HepG2 (cell line): ENCODE results near the gene ARHGDIA. TPM values are rescaled to one million over a fixed set of nuclear protein-coding genes. Genes with fewer than 3 reads are reported as not detected.
A peak's percentile ranks its signal among the peaks of the same experiment; 100 is the strongest.

Source experiments
- HIVEP1 ChIP-seq: sonication (generic); formaldehyde crosslinking; IDR thresholded peaks from 2 replicates; pipeline ENCODE4 v1.4.0; 2020; ENCODE audit warnings: mild to moderate bottlenecking, missing genetic modification reagents
- IRX3 ChIP-seq: sonication (generic); formaldehyde crosslinking; IDR thresholded peaks from 2 replicates; pipeline ENCODE4 v1.8.1; 2023; ENCODE audit warnings: mild to moderate bottlenecking, low read depth, missing genetic modification reagents, borderline replicate concordance
- KDM2A ChIP-seq: sonication (generic); formaldehyde crosslinking; IDR thresholded peaks from 2 replicates; pipeline ENCODE4 v1.4.0; 2020; ENCODE audit warnings: low read depth, missing genetic modification reagents, borderline replicate concordance
- SAFB2 ChIP-seq: sonication (generic); formaldehyde crosslinking; IDR thresholded peaks from 2 replicates; pipeline ENCODE4 v1.5.1; 2020; ENCODE audit warnings: missing genetic modification reagents, low read depth, mild to moderate bottlenecking, borderline replicate concordance
- SNAPC4 ChIP-seq: sonication (generic); formaldehyde crosslinking; IDR thresholded peaks from 2 replicates; pipeline ENCODE4 v1.4.0; 2020; ENCODE audit warnings: mild to moderate bottlenecking, missing genetic modification reagents
- SPEN ChIP-seq: sonication (generic); formaldehyde crosslinking; IDR thresholded peaks from 2 replicates; pipeline ENCODE4 v1.5.1; 2020; ENCODE audit warnings: low read depth, mild to moderate bottlenecking, missing genetic modification reagents
- ZNF235 ChIP-seq: sonication (generic); formaldehyde crosslinking; IDR thresholded peaks from 2 replicates; pipeline ENCODE4 v1.8.1; 2023; ENCODE audit warnings: mild to moderate bottlenecking, missing genetic modification reagents, borderline replicate concordance
- ZNF251 ChIP-seq: sonication (generic); formaldehyde crosslinking; IDR thresholded peaks from 2 replicates; pipeline ENCODE4 v1.9.0; 2021; ENCODE audit warnings: mild to moderate bottlenecking, missing genetic modification reagents
- ZNF292 ChIP-seq: sonication (generic); formaldehyde crosslinking; IDR thresholded peaks from 2 replicates; pipeline ENCODE4 v1.8.1; 2022; ENCODE audit warnings: mild to moderate bottlenecking, low read depth, missing genetic modification reagents, borderline replicate concordance
- ZNF432 ChIP-seq: sonication (generic); formaldehyde crosslinking; IDR thresholded peaks from 2 replicates; pipeline ENCODE4 v1.5.0; 2020; ENCODE audit warnings: missing genetic modification reagents, mild to moderate bottlenecking, borderline replicate concordance
- ZNF788 ChIP-seq: sonication (generic); formaldehyde crosslinking; IDR thresholded peaks from 2 replicates; pipeline ENCODE4 v1.5.0; 2020; ENCODE audit warnings: mild to moderate bottlenecking, missing genetic modification reagents, borderline replicate concordance
- ZNF878 ChIP-seq: sonication (generic); formaldehyde crosslinking; IDR thresholded peaks from 2 replicates; pipeline ENCODE4 v1.8.1; 2023; ENCODE audit warnings: mild to moderate bottlenecking, missing genetic modification reagents, moderate library complexity
- polyA plus RNA-seq, 8 experiments: library from polyadenylated mRNA; depleted of rRNA in 3 of 8; stranded (reverse) in 7 of 8; unstranded in 1 of 8; fragments of >200 nt; fragmentation: Illumina TruSeq in 4 of 8; extraction: Trizol in 4 of 8; gene quantifications; 2 replicates each; pipeline versions ENCODE4 v1.2.1 to v1.2.3, GENCODE V29; 2011 to 2016; ENCODE audit warnings: low read depth in 4 of 8, missing spikeins in 1 of 8, mixed read lengths in 1 of 8; ENCODE audit not compliant: insufficient read depth in 1 of 8
- total RNA-seq, 5 experiments: library from RNA; depleted of rRNA; stranded (reverse); fragments of >200 nt; fragmentation: Illumina TruSeq; extraction: Trizol; gene quantifications; 2 replicates each; pipeline ENCODE4 v1.2.3, GENCODE V29; 2016; ENCODE audit warnings: low read depth in 1 of 5
- TF ChIP-seq, protein P1 (sequence below): sonication (generic); formaldehyde crosslinking; IDR thresholded peaks from 2 replicates; pipeline ENCODE4 v1.8.1; 2022; ENCODE audit warnings: mild to moderate bottlenecking, missing genetic modification reagents
- TF ChIP-seq, protein P2 (sequence below): sonication (generic); formaldehyde crosslinking; IDR thresholded peaks from 2 replicates; pipeline ENCODE4 v1.5.0; 2020; ENCODE audit warnings: mild to moderate bottlenecking, missing genetic modification reagents, borderline replicate concordance

ARHGDIA gene
- total and polyA plus RNA-seq, 2 of the 13 experiments (the other 11 are each of a cell fraction or from before 2014, with no cell fraction given), result 40.0 to 64.0 TPM

GRCh38 chr17:81902023-81902652 lies 31.0 kb upstream of the ARHGDIA start, which contains the start of gene NPB (continued):
- TF ChIP-seq SNAPC4 (CRISPR knock-in tag) (no peak), HIVEP1 (no peak), ZNF432 (CRISPR knock-in tag) (no peak), SPEN (CRISPR knock-in tag) (no peak; the same call in 1 of the 2 replicates), ZNF788 (CRISPR knock-in tag) (no peak), IRX3 (CRISPR knock-in tag) (peak; percentile 93; the same call in 1 of the 2 replicates), ZNF235 (0 out of 2 replicates have a peak, but pooled peaks have one; percentile 10), ZNF292 (CRISPR knock-in tag) (no peak), ZNF878 (no peak), SAFB2 (CRISPR knock-in tag) (no peak; the same call in 1 of the 2 replicates), KDM2A (CRISPR knock-in tag) (no peak), ZNF251 (no peak)
- TF ChIP-seq, protein P1, sequence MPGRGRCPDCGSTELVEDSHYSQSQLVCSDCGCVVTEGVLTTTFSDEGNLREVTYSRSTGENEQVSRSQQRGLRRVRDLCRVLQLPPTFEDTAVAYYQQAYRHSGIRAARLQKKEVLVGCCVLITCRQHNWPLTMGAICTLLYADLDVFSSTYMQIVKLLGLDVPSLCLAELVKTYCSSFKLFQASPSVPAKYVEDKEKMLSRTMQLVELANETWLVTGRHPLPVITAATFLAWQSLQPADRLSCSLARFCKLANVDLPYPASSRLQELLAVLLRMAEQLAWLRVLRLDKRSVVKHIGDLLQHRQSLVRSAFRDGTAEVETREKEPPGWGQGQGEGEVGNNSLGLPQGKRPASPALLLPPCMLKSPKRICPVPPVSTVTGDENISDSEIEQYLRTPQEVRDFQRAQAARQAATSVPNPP (CRISPR knock-in tag), result 0 out of 2 replicates have a peak, but pooled peaks have one; percentile 52
- TF ChIP-seq, protein P2, sequence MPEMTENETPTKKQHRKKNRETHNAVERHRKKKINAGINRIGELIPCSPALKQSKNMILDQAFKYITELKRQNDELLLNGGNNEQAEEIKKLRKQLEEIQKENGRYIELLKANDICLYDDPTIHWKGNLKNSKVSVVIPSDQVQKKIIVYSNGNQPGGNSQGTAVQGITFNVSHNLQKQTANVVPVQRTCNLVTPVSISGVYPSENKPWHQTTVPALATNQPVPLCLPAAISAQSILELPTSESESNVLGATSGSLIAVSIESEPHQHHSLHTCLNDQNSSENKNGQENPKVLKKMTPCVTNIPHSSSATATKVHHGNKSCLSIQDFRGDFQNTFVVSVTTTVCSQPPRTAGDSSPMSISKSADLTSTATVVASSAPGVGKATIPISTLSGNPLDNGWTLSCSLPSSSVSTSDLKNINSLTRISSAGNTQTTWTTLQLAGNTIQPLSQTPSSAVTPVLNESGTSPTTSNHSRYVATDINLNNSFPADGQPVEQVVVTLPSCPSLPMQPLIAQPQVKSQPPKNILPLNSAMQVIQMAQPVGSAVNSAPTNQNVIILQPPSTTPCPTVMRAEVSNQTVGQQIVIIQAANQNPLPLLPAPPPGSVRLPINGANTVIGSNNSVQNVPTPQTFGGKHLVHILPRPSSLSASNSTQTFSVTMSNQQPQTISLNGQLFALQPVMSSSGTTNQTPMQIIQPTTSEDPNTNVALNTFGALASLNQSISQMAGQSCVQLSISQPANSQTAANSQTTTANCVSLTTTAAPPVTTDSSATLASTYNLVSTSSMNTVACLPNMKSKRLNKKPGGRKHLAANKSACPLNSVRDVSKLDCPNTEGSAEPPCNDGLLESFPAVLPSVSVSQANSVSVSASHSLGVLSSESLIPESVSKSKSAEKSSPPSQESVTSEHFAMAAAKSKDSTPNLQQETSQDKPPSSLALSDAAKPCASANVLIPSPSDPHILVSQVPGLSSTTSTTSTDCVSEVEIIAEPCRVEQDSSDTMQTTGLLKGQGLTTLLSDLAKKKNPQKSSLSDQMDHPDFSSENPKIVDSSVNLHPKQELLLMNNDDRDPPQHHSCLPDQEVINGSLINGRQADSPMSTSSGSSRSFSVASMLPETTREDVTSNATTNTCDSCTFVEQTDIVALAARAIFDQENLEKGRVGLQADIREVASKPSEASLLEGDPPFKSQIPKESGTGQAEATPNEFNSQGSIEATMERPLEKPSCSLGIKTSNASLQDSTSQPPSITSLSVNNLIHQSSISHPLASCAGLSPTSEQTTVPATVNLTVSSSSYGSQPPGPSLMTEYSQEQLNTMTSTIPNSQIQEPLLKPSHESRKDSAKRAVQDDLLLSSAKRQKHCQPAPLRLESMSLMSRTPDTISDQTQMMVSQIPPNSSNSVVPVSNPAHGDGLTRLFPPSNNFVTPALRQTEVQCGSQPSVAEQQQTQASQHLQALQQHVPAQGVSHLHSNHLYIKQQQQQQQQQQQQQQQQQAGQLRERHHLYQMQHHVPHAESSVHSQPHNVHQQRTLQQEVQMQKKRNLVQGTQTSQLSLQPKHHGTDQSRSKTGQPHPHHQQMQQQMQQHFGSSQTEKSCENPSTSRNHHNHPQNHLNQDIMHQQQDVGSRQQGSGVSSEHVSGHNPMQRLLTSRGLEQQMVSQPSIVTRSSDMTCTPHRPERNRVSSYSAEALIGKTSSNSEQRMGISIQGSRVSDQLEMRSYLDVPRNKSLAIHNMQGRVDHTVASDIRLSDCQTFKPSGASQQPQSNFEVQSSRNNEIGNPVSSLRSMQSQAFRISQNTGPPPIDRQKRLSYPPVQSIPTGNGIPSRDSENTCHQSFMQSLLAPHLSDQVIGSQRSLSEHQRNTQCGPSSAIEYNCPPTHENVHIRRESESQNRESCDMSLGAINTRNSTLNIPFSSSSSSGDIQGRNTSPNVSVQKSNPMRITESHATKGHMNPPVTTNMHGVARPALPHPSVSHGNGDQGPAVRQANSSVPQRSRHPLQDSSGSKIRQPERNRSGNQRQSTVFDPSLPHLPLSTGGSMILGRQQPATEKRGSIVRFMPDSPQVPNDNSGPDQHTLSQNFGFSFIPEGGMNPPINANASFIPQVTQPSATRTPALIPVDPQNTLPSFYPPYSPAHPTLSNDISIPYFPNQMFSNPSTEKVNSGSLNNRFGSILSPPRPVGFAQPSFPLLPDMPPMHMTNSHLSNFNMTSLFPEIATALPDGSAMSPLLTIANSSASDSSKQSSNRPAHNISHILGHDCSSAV, result no peak
